SH-SY5Y (cell line): ENCODE data around the gene CCER1.

Source experiments
- GATA2 ChIP-seq: IDR thresholded peaks from 2 replicates; pipeline ENCODE4 v1.6.1; 2011; ENCODE audit warnings: mild to moderate bottlenecking, low read depth, low read length
- GATA3 ChIP-seq: IDR thresholded peaks from 2 replicates; pipeline ENCODE4 v1.6.1; 2011; ENCODE audit warnings: low read depth, mild to moderate bottlenecking, low read length, moderate library complexity

- no peak for TF ChIP-seq GATA3
- TF ChIP-seq GATA2: no peak
These were observed 35.6 kb upstream of the CCER1 start for GRCh38 chr12:90990611-90991010.
